ENCODE measurements around the gene SORL1.
A peak's percentile ranks its signal among the peaks of the same experiment; 100 is the strongest.
"Not testable (repeated sequence)": the region's sequence is repeated elsewhere in the genome, so short reads cannot be mapped to it uniquely, and the experiment has no call there.

SORL1 gene

DNA sequence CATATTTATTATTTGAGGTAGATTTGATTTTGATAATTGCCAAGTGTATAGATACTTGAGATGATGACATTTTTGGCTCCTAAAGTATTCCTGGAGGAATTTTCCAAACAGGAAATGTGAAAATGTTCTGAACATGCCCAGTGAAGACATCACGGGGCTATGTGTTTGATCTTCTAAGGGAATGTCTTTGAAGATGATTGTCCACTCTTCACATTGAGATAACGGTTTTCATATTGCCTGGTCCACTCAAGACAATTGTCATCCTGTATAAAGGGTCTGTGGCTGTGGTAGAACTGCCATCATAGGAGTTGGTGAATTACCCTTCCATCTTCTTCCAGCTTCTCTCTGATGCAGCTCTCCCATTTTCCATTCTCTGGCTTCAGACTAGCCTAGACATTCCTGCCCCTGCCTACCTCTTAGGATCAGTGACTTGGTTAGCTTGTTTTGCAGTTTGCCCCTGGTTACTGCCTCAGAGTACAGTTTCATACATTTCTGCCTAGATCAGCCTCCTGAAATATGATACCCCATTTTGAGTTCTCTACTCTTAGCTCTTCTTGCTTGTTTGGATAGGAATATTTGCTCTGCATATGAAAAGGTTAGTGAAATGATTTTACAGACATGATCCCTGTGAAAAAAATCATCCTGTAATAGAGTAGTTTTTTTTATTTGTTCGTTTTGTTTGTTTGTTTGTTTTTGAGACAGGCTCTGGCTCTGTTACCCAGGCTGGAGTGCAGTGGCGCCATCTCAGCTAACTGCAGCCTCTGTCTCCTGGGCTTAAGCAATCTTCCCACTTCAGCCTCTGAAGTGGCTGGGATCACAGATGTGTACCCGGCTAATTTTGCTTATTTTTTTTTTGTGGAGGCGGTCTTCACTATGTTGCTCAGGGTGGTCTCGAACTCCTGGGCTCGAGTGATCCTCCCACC lies 112.0 kb downstream of the SORL1 start:
- DNase-seq (ENCODE audit: low spot score), result no peak

DNA sequence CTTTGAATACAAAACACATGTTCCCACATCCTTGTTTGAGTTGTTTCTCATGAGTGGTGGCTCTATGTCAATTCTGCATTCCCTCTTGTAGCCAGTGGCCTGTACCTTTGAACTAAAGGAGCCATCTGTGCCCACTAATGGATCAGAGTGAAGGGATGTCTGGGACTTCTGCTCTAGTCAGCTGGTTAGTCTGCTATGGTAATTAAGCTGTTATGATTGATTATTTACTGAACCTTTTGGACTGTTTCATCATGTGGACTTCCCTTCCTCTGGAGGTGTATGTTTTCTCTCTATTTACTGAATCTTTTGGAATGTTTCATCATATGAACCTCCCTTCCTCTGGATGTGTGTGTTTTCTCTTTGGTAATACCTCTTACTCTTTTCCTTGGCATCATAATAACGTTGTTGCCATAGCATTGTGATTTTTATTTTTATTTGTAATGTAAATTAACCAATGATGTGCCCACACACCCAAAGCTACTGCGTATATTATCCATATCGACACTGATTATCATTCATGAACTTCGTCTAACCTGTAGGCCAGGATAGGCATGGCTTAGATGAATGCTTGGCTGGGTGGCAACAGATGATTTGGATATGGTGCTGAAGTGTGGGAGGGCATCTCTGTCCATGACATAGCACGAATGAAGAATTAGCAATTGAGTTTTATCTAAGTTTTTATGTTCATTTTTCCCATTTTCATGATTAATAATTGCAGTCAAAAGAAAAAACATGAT lies 113.0 kb downstream of the SORL1 start:
- no peak for DNase-seq (ENCODE audit: low spot score)

DNA sequence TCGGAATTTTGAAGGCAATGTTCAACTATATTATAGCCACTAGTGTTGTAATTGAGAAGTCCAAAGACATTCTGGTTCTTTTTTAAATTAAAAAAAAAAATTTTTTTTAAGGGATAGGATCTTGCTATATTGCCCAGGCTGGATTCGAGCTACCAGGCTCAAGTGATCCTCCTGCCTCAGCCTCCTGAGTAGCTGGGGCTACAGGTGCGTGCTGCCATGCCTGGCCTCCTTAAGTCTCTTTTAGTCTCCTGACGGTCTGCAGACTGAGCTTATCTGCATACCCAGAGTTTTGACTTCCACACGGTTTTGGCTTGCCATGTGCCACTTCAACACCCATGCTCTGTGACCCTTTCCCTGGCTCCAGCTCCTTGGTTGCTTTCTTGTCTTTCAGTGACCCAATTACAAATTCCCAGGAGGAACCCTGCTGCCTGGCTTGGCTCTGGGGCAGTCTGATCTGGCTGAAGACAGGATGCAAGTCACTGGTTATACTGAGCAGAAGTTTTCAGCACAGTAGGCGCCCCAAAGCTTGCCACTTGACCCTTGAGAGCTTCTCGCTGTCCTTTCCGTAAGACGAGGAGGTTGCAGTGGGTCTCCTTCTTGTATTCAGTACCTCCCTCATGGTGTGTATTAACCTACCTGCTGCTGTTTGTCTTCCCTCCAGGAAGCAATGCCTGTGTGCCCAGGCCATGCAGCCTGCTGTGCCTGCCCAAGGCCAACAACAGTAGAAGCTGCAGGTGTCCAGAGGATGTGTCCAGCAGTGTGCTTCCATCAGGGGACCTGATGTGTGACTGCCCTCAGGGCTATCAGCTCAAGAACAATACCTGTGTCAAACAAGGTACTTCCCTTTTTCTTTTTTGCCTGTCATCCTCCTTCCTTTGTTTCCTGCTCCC lies 114.4 kb downstream of the SORL1 start:
- DNase-seq (ENCODE audit: low spot score), result no peak

DNA sequence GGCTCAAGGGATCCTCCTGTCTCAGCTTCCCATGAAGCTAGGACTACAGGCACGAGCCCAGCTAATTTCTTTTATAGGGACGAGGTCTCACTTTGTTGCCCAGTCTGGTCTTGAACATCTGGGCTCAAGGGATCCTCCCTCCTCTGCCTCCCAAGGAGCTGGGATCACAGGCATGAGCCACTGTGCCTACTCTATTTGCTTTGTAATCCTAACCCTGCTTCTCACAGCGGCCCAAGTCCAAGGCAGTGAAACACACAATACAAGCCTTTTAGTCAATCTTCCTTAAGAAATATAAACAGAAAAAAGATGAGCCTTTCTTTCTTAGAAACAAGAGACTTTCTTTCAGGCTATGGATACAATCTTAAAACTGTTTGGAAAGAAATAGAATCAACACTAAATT lies 115.9 kb downstream of the SORL1 start:
- no peak for DNase-seq (ENCODE audit: low spot score)

DNA sequence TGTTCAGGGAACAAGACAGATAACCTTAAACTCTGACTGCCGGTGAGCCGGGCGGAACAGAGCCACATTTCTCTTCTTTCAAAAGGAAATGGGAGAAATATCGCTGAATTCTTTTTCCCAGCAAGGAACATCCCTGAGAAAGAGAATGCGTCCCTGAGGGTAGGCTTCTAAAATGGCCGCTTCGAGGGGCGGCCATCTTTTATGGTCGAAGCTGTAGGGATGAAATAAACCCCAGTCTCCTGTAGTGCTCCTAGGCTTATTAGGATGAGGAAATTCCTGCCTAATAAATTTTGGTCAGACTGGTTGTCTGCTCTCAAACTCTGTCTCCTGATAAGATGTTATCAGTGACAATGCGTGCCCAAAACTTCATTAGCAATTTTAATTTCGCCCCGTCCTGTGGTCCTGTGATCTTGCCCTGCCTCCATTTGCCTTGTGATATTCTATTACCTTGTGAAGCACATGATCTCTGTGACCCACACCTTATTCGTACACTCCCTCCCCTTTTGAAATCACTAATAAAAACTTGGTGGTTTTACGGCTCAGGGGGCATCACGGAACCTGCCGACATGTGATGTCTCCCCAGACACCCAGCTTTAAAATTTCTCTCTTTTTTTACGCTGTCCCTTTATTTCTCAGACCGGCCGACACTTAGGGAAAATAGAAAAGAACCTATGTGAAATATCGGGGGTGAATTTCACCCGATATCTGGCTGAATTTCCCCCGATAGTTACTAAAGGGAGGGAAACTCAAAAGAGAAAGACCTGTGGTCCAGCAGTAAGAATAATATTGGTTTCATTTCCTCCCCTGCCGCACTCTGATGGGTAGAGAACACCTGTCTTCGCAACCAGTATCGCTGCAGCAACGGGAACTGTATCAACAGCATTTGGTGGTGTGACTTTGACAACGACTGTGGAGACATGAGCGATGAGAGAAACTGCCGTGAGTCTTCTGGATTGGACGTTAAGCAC lies 117.5 kb downstream of the SORL1 start:
- not testable (repeated sequence) for DNase-seq (ENCODE audit: low spot score)

DNA sequence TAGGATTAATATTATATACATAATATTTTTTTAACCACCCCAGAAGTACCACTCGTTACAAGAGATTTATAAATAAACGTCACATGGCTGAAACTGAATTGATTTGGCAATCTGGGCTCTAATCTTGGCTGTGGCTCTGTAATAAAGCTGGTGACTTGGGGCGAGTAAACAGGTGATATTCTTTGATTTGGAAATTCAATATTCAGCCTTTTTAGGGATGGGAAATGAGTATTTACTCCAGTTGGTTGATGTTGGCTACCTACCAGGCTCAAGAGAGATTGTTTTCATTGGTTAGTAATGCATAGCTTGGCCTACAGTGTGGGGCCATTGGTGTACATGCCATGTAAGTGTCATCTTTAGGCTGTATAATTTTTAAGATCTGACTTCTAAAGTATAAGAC lies 118.3 kb downstream of the SORL1 start:
- no peak for DNase-seq (ENCODE audit: low spot score)

DNA sequence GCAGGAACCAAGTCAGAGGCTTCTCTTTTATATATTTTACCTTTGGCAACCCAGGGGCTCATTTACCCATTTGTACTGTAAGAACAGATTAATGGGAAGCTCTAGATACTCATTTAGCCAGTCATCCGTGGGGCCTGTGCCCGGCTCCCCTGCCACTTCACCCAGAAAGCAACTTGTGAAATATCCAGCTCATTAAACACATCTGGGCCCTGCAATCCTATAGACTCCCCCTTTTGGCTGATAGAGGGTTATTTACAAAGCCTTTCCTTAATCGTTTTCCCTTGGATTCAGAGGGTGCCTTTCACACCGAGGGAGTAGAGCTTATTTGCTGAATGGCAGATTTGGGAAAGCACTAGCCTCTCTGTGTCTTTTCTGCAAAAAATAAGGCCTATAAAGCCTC lies 119.4 kb downstream of the SORL1 start:
- no peak for DNase-seq (ENCODE audit: low spot score)

DNA sequence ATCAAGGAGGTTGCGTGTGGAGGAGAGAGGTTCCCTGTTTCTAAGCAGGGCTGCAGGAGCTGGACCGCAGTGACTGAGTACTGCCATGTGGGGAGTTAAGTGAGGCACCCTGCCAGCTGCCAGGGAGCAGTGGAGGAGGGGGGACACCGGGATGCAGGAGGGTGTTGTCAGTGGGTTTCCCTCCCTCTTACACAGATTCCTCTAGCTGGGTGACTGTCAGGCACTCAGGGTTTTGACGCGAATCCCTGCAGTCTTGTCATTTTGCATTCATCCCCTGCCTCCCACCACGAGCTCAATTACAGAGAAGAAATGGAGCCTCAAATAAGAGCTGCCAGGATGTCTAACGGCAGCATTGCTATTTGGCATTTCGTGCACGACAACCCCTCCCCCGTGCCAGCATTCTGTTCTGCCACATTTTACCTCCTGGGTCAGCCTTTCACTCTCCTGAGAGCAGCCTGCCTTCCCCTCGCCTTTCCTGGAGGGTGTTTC lies 120.5 kb downstream of the SORL1 start:
- no peak for DNase-seq (ENCODE audit: low spot score)

DNA sequence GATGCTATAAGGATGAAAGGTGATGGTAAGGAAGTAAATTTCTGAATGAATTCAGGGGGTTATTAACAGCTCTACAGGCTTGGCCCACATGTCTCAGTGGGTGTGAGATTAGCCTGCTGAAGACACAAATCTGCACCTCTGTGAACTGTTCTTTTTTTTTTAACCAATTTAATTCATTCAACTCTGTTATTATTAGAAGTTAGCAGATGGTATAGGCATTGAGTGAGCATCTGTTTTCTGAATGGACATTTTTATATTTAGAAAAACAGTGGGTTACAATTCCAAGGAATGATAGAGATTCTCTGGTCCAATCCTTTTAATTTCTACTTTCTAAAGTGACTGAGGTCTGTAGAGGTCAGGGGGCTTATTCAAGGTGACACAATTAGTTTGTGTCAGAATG lies 122.7 kb downstream of the SORL1 start:
- DNase-seq (ENCODE audit: low spot score), result no peak

DNA sequence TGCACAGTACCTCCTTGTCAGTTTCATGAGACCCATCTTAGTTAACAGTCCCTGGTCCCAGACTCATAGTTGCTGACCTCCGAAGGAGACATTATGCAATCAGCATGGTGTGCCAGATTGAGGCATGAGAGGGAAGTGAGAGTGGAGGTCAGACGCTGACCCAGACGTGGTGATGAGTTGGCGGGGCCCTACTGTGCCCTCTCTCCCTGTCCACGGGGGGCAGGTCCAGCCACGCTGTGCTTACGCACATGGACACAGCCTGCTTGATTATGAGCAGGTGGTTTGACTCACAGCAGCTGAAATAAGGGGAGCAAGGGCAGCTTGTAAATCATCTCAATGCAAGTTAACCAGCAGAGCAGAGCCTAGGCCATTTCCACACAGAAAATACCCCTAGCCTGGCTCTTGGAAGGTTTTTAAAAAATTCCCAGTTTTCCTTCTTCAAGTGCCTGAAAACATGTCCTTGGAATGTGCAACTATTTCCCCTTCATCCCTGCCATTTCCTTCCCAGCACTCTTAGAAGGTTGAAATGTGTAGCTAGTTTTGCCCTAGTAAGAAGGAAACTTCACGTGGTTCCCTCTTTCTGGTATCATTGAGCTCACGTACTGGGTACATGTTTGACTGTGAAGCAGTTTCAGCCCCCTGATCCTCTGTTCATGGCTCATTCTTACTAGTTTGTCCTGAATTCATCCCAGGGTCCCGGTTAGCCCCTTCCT lies 123.3 kb downstream of the SORL1 start:
- DNase-seq (ENCODE audit: low spot score), result no peak

DNA sequence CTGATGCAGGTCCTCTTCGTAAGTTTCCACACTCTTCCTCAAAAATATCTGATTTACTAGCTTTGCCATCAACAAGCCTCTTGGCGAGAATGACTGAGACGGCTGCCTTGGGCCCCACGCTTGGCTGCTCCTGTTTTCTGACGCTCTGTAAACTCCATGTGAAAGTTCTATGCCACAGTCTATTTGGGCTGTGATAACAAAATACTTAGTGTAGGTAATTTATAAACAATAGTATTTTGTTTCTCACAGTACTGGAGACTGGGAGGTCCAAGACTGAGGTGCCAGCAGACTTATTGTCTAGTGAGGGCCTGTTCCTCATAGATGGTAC lies 123.8 kb downstream of the SORL1 start:
- no peak for DNase-seq (ENCODE audit: low spot score)

DNA sequence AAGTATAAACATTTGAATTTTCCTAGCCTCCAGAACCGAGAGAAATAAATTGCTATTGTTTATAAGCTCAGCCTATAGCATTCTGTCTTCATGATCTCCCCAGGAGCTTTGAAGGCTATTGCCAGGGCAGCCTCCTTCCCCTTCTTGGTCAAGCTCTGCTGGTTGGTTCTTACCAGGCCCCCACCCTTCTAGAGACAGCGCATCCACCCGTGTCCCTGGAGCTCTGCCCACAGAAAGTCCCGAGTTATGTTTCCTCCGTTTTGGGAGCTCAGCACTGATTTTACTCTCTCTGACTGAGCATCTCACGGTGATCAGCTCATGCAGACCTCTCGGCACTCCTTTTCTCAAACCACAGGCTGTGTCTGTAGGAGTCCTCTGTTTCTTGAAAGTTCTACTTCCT lies 124.4 kb downstream of the SORL1 start:
- no peak for DNase-seq (ENCODE audit: low spot score)

DNA sequence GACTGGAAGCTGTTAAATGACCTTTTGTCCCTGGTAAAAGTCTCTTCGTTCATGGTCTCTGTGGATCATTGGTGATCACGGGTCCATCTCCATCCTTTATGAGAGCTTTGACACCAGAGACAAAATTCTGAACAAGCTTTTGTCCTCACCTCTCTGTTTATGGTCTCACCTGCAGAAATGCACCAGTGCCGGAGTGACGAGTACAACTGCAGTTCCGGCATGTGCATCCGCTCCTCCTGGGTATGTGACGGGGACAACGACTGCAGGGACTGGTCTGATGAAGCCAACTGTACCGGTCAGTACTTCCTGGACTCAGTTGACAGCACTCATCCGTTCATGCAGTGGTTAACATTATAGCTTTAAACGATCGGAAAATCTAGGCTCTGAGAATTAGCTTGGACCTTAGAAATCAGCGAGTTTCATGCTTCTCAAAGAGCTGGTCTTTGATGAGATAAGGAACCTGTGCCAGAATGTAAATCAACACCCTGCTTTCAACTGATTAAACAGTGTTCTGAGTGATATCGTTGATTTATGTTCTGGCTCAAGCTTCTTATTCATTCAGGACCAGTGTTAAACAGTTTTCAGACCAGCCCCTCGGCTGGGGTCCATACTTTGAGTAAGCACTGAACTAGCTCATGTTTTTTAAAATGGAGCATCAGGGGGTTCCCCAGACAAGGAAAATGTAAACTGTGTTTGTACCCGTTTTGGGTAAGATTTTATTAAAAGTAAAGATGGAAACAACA lies 125.2 kb downstream of the SORL1 start:
- DNase-seq (ENCODE audit: low spot score), result no peak

DNA sequence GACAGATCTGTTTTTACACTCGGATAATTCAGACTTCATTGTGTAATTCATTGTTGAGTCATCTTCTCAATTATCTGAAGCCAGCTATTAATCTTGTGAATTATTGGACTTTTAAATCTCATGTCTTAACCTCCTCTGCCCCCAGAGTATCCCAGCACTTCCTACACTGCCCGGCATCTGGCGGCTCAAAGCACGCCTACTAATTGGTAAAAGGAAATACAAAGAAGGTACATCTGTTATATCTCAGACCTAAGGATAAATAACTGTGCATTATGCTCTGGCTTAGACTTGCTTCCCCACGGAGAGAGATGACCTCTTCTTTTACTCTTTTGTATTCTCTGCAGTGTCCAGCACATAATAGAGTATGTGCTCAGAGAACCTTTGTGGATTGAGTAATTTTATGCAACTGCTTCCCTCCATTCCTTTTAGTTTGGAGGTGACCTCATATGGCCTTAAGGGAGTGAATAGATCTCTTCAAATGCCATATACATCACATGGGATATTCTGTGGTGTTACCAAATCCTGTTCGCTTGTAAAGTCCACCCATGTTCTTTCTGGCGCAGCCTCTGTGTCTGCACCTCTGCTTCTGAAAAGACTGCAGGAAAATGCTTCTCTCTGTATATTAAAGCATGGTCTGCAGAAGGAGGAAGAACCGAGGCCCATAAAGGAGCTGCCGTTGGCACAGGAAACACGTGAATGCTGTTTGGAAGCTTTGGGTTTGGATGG lies 126.3 kb downstream of the SORL1 start:
- DNase-seq (ENCODE audit: low spot score), result peak; percentile 13

DNA sequence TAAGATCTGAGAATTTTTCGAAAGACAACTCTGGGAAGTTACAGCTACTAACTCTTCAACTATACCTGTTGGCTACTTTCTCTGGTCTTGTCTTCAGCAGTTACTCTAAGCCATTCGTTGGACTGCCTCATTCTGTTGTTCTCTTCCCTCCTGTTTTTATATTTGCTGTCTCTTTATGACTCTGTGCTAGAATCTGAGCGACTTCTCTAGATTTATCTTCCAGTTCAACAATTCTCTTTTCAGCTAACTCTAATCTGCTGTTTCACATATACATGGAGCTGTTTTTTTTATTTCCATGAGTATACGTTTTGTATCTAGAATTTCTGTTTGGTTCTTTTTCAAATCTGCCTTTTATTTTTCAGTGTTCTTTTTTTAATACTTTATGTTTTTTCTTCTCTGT lies 128.0 kb downstream of the SORL1 start:
- no peak for DNase-seq (ENCODE audit: low spot score)

DNA sequence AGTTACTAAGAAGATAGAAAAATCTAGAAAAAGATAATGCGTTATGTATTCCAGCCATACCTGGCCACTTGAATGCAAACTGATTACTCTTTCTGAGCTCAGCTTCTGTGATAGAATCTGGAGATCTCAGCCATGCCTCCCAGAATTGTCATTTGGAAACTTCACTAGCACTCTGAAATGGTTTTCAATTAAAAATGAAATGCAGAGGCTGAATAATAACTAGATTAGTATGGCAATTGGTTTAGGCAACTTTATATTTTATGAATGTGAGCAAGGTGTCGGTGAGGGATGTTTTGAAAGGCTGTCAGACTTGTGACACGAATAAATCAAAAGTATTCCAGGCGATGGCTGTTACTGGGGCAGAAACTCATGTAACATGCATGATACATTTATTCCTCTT lies 129.5 kb downstream of the SORL1 start:
- DNase-seq (ENCODE audit: low spot score), result no peak

DNA sequence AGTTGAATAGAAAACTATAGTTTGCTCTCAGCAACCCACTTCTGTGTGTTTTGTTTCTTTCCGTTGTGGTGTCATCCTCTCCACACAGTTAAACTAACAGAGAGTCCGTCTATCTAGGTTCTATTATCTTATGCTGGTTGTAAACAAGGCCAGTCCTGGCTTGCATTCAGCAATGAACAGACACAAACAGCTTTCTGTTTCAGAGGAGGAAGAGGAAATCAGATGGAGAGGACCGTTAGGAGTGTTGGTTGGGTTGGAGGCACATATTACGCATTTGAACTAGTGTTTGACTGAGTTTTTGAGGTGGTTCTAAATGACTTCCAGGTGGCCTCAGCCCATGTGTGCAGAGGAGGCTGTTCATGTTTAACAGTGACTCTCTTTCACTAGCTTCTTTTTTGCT lies 130.2 kb downstream of the SORL1 start:
- no peak for DNase-seq (ENCODE audit: low spot score)

DNA sequence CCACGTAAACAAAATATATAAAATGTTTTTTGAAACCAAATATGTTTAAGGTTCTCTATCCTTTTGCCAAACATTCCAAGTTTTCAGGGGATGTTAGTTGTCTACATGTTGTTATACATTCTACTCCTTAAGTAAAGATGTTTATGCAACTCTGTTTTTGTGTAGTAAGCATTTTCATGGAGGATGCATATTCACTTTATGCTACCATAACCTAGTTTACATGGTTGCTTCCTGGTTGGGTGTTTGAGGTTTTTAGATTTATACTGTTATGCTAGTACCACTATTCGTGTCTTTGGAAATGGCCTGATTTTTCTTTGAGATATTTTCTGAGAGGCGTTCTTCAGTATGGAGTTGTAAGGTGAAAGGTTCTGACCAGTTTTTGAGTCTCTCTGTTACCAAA lies 131.7 kb downstream of the SORL1 start:
- no peak for DNase-seq (ENCODE audit: low spot score)

DNA sequence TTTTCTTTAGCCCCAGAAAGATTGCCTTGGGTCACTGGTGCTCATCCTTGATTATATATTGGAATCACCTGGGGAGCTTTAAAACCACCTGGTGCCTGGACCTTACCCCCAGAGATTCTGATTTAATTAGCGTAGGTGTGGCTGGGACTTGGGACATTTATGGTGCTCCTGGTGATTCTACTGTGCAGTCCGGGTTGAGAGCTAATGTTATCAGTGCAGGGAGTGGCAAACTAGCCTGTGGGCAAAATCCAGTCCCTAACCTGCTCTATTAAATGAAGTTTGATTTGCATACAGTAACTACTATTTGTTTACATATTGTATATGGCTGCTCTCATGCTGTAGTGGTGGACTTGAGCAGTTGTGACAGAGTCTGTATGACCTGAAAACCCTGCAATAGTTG lies 134.6 kb downstream of the SORL1 start:
- DNase-seq (ENCODE audit: low spot score), result no peak
